SW480 (cell line): Measurements from ENCODE around the gene RGPD3.
A peak's percentile ranks its signal among the peaks of the same experiment; 100 is the strongest.
"Not testable (repeated sequence)": the region's sequence is repeated elsewhere in the genome, so short reads cannot be mapped to it uniquely, and the experiment has no call there.

ENCODE experiments used
- DNase-seq: peaks from one replicate; pipeline ENCODE4 v3.0.0-alpha.2; 2016; ENCODE audit warnings: low spot score

RGPD3 gene

DNA sequence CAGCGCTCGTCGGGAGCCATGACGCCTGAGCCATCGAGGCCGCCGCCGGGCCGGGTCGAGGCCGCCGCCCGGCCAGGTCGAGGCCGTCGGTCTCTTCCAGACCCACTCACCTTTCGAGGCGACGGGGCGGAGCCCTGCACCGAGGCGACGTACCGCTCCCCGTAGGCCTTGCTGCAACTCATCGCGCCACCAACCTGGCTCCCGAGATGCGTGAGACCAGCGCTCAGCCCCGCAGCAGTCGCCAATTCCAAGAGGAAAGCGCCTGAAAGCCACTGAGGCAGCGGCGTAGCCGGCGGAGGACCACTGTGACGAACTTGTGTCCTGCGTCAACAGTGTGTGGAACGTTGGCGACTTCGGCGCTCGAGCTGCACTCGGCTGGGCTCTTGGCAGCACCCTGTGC, at the start of gene RGPD3:
Gene RGPD3, minus strand, starts transcription at position 307 of the 400 bp plus-strand sequence. Its CDS starts 125 bp downstream, at position 182.
- DNase-seq, result not testable (repeated sequence)

DNA sequence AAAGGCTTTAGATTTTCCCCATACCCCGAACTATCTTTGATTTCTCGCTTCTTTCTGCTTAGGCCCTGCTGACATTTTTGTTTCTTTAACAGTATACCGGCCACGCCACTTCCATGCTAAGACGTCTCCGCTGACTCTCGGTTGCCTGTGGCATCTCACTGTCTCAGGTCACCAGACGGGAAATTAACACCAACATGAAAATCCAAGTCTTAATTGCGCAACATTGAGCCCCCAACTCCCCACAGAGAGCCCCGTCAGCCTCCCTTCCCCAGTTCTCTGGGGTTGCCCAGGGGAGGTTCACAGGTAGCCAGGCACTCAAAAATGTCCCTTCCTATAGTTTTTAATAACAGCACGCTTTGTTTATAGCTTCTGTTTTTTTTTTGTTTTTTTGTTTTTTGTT, 49.1 kb upstream of the RGPD3 start:
- DNase-seq, result no peak

- DNase-seq, result no peak
These were observed 48.7 kb upstream of the RGPD3 start for GRCh38 chr2:106516864-106517263.

DNA sequence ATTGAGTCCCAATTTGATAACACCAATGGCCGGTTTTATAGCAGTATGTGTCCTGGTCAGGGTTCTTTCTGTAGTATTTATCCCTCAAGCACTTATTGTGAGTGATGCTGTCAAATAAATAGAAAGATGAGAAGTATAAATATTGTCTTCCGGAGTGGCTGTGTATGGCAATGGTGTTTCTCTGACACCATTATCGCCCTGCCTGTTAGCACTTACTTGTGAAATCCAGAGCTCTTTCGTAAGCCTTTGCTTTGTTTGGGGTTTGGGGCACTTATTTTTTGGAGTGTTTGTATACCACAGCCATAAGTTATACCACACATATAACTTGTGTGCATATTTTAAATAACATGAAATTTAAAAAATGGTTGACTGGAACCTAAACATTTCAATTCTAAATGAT, 48.2 kb upstream of the RGPD3 start:
- no peak for DNase-seq

DNA sequence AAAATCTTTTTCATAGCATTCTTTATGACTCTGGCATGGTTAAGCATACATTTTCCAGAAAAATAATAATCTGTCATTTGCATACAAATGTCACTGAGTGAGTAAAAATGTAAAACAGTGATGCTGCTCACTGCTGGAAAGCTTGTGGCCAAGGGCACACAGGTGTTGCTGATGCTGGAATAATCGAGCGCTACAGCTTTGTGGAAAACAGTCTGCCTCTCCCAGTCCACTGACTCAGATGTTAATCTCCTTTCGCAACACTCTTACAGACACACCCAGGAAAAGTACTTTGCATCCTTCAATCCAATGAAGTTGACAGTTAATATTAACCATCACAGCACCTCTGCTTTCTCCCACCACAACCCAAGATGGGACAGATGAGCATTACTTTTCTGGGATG, 46.6 kb upstream of the RGPD3 start:
- DNase-seq, result peak; percentile 72

GRCh38 chr2:106513391-106513790, 45.2 kb upstream of the RGPD3 start:
- DNase-seq, result not testable (repeated sequence)

- not testable (repeated sequence) for DNase-seq
These were observed 43.7 kb upstream of the RGPD3 start for GRCh38 chr2:106511934-106512333.

DNA sequence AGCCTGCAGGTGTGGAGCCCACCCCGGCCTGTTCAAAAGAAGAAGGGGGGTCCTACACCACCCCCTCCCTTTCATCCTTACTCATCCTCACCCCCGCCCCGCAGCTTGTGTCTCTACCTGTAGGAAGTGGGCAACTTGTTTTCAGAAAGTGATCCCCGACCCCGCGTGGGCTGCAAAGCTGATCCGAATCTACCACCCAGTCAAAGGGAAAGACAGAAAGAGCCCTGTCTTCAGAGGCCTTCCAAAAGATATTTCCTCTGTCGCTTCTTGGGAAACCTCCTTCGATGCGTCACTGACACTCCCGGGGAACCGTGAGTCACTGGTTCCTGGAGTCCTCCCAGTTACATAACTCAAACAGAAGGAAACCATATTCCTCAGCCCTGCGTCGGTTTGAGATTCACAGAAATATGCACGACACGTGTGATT, 43.3 kb upstream of the RGPD3 start:
- not testable (repeated sequence) for DNase-seq

DNA sequence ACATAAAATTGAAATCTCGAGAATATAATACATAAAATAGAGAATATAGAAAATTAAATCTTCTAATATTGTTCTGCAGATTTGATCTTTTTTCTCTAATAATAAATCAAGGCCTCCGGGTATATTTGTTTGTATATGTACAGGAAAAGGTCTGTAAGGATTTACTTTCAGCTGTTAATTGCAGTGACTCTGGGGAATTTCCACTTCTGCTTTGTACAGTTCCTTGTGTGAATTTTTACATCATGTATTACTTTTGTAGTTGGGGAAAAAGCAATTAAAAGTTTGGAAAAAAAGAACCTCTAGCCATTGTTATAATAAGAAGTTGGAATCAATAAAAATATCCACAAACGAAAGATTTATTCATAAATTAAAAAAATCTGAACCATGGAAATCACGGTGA, 42.6 kb upstream of the RGPD3 start:
- not testable (repeated sequence) for DNase-seq

DNA sequence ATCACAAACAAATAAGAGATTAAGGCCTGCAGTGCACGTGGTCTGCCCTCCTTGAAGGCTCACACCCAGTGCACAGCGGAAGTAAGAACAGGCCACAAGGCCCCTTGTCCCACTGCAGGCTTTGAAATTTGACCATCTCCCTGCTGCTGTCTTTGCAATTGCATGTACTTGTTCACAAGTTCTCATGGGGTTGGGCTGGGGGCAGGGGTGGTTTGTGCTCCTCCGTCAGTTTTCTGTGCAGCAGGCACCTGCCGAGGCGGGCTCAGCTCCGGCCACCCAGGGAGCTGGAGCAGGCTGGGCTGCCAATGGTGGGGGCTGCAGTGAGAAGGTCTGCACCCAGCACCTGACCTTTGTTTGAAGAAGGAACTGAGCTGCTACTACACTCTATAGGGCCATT, 41.2 kb upstream of the RGPD3 start:
- not testable (repeated sequence) for DNase-seq

- not testable (repeated sequence) for DNase-seq
These were observed 40.6 kb upstream of the RGPD3 start for GRCh38 chr2:106508660-106509373.

DNA sequence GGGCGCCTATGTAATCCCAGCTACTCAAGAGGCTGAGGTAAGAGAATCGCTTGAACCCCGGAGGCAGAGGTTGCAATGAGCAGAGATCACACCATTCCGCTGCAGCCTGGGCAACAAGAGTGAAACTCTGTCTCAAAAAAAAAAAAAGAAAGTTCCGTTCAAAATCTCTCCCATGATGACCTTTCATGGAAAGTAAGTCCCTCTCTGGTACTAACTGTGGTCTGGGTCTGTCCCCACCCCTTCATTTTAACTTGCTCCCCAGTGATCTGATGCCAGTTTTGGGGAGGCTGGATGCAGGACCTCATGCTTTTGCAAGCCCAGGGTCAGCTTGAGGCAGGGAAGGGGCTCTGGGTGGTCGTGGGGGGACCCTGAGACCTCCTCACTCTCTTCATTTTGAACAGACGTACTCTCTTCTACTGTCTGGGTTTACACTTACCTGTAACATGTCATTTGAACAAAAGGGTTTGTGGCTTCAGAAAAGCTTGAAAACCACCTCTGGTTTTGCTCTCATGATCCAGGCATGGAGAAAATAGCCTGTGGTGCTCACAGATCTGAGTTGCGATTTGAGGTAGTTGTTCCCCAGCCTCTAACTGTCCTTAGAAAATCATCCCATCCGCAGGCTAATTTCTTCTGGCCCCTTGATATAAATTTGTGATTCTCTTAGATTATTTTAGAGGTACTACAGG, 37.9 kb upstream of the RGPD3 start:
- DNase-seq, result not testable (repeated sequence)

DNA sequence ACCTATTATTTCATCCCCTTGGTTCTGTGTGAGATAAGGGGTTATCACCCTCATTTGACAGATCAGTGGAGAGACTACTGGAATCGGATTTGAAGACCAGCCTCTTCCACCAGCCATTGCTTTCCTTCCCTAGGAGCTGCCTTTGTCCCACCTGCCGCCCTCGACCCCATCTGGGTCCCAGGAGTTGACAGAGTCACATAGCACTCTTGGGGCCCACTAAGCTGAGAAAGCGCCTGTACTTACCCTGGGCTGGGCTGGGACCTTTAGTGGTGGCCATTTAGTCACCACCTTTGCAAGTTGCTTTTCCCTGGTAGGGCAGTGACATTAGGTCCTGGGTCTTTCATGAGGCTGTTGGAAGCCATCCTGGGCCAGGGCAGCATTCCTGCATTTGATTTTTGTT, 36.6 kb upstream of the RGPD3 start:
- DNase-seq, result not testable (repeated sequence)

DNA sequence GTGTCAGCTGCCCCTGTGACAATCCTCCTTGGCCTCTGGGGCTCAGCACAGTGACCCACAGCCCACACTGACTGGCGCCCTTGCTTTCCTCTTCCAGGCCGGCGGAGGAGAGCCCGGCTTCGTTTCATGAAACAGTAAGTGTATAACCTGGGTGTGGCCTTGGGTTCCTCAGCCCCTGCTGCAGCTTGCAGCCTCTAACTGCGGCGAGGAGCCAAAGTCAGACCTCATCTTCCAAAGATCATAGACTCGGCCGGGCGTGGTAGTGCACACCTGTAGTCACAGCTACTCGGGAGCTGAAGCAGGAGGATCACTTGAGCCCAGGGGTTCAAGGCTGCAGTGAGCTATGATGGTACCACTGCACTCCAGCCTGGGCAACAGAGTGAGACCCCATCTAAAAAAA, 36.0 kb upstream of the RGPD3 start:
- not testable (repeated sequence) for DNase-seq

GRCh38 chr2:106502351-106502750, 34.1 kb upstream of the RGPD3 start:
- DNase-seq, result not testable (repeated sequence)

- DNase-seq, result not testable (repeated sequence)
These were observed 32.1 kb upstream of the RGPD3 start for GRCh38 chr2:106500350-106500749.

DNA sequence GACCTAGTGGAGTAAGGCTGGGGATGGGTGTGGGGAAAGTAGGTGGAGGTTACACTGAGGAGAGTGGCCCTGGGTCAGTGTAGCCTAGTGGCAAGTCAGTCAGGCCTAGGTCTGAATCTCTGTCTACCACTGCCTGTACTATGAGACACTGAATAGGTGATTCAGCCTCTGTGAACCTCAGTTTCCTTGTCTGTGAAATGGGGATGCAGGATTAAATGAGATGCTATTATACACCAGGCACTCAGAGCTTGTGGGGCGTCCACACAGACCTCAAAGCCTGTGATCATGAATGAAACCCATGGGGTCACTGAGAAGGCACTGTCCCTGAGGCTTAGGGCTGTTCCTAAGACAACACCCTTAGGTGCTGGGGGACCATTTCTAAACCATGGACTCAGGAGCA, 30.3 kb upstream of the RGPD3 start:
- not testable (repeated sequence) for DNase-seq

- DNase-seq, result peak; percentile 64
These were observed 24.7 kb upstream of the RGPD3 start for GRCh38 chr2:106492913-106493312.

- DNase-seq, result peak; percentile 59
These were observed 24.2 kb upstream of the RGPD3 start for GRCh38 chr2:106492399-106492798.

GRCh38 chr2:106489701-106490100, 21.5 kb upstream of the RGPD3 start:
- DNase-seq, result not testable (repeated sequence)

DNA sequence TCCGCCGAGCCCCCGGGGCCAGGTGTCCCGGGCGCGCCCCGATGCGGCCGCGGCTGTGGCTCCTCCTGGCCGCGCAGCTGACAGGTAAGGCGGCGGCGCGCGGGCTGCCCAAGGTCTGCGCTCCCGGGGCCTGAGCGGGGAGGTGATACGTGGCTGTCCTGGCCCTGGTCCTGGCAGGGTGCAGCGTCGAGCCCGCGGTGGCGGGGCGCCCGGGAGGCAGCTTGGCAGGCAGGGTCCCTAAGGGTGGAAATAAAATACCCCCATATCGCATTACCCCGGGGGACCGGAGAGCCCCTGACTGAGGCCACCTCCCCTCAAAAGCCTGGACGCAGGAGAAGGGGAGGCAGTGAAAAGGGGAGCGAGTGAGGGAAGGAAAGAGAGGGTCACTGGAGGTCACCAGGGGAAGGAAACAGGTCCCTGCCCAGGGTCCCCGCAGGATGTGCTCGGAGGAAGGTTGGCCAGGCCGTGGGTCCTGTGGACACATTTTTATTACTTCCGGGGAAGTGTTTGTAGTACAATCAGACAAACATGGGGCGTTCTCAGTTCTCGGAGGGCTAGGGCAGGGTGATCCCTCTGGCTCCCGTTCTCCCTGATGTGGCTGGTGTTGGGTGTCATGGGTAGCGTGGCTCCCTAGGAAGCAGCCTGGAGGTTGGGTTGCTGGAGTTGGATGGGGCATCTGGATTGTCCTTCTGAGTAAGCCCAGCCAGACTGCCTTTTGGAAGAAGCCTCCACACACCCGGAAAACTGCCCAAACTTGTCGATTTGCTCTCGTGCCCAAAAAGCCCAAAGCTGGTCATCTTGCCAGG, 19.4 kb upstream of the RGPD3 start:
- peak; percentile 40 for DNase-seq

DNA sequence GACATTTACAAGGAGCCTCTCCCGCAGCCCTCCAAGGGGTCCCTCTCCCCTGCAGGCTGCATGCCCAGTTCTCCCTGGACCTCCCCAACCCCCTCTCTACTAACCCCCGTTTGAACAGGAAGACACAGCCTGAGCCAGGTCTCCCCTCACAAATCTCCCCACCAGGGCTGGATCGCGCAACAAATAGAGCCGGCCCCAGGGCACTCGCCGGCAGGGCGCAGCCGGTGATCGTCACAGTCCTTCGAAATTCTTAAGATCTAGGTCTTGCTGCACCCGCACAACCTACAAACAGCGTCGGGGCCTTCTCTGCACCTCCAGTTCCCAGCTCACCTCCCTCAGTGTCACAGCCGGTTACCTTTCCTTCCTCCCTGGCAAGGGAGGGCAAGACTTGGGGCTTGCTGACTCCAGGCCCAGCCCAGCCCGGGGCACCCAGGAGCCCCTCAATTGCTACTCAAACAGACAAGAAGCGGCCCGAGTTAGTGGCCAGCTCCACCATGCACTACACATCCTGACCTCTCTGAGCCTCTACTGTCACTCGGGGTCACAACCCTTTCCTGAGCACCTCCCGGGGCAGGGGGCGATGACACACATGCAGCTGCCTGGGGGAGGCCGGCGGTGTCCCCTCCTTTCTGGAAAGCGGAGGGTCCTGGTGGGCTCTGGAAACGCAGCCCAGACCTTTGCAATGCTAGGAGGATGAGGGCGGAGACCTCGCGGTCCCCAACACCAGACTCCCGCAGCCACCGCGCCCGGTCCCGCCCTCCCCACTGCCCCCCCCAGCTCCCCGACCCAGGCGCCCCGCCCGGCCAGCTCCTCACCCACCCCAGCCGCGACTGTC, 18.6 kb upstream of the RGPD3 start, which contains the start of gene CD8B2:
Gene CD8B2, plus strand, starts transcription at position 814 of the 835 bp plus-strand sequence. CDS start 63 bp downstream, outside the sequence.
- not testable (repeated sequence) for DNase-seq
